Body of pancreas (tissue), 4 donors: ENCODE results near the gene CHPF2.

Source experiments
- CTCF ChIP-seq, 7 experiments: fragments of 450-650 bp in 4 of 7; fragments of 200-600 bp in 3 of 7; sonication (generic) in 3 of 7; IDR thresholded peaks; one replicate each; pipeline ENCODE4 v1.5.1; 2016 to 2019; ENCODE audit warnings: antibody characterized with exemption in 7 of 7
- POLR2A ChIP-seq, 3 donors: fragments of 450-650 bp; IDR thresholded peaks; one replicate each; pipeline ENCODE4 v1.6.1; 2016; ENCODE audit warnings: antibody characterized with exemption in 3 of 3, mild to moderate bottlenecking in 2 of 3

DNA sequence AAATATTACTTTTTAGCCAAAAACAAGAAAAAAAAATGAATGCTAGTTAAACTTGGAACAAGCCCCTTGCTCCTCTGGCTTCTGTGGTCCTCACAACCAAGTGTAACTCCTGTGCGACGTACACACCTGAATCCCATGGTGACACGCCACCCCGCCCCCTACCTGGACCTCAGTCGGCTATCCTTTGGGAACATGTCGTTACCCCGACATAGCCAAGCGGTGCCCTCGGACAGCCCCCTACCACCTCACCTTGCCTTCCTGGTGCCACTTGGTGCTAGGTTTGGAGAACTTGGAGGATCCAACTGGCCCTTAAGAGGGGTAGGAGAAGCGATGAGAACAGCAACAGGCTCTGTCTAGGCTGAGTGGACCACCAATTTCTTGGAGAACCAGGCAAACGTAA lies 28.2 kb downstream of the CHPF2 start:
- TF ChIP-seq CTCF (IDR thresholded peaks at IDR 0.05) (no peak), POLR2A (IDR thresholded peaks at IDR 0.05) (no peak)
